Activated T-cell treated with anti-CD3 and anti-CD28 coated beads for 1 hour (primary cell): ENCODE results near the gene WIPI1.
"Not testable (repeated sequence)": the region's sequence is repeated elsewhere in the genome, so short reads cannot be mapped to it uniquely, and the experiment has no call there.

Experiments
- DNase-seq: peaks from one replicate; pipeline ENCODE4 v3.0.0-alpha.2; 2020; ENCODE audit warnings: low read depth

The WIPI1 gene

DNA sequence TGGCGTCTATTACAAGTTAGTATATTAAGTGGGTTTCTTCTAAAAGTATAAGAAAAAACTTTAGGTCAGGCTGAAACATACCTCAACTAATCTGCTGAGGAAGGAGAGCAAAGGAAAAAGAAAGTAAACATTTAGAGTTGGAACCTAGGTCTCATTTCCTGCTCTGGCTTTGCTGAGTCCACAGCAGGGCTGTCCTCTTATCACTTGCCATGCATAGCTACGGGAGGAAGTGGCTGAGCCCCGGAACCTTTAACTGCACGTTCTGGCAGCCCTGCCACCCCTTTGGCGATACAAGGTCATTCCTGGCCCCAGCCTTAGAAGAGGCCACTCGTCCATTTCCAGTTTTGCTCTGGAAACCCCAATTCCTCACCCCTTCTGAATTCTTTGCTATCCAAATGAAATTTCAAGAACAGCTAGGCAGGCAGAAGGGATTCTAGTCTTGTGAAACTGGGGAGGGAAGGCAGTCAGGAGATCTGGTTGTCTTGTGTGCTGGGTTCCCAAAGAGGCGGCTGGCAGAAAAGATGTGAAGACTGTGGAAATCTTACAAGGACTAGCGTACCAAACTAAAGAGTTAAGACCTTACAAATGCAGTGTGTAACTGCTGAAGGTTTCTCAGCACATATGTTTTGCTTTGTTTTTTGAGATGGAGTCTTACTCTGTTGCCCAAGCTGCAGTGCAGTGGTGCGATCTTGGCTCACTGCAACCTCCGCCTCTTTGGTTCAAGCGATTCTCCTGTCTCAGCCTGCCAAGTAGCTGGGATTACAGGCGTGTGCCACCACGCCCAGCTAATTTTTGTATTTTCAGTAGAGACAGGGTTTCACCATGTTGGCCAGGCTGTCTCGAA lies 19.1 kb downstream of the WIPI1 start:
- peak; percentile 20 for DNase-seq

DNA sequence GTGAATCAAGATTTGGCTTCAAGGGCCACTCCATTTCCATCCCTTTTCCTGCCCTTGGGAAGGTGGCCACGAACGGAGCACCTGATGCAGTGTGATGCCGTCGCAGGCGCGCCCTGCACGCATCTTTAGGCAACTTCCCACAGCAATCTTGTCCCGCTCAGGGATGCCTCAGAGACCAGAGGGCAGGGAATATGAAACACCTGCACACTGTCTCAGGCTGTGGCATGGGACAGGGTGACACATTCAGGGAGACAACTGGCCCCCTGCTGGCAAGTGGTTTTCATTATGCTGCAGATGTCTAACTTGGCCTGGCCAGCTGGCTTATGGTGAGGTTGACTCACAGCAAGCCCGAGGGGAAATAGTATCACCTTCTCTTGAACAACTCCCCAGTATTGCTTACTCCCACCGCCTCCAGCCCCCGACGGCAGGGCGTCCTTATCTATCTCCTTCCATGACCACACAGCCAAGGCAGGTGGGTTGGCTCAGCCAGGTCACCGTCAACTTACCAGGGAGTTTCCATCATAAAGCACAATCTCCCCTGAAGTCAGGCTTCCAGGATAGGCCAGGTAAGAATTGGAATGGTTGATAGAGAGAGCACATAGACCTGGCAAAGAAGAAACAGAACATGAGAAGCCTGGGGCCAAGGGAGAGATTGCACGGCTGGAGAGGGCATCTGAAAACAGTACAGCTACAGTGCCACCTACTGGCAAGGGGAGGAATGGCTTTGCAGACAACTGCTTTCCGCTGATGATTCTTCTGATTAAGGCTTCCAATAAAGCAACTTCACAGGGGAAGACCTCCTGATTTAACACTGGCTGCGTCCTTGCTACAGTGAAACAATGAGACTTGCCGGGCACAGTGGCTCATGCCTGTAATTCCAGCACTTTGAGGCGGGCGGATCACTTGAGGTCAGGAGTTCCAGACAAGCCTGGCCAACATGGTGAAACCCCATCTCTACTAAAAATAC lies 21.1 kb downstream of the WIPI1 start:
- peak; percentile 75 for DNase-seq

GRCh38 chr17:68435361-68435760 lies 21.9 kb downstream of the WIPI1 start:
- DNase-seq: no peak

DNA sequence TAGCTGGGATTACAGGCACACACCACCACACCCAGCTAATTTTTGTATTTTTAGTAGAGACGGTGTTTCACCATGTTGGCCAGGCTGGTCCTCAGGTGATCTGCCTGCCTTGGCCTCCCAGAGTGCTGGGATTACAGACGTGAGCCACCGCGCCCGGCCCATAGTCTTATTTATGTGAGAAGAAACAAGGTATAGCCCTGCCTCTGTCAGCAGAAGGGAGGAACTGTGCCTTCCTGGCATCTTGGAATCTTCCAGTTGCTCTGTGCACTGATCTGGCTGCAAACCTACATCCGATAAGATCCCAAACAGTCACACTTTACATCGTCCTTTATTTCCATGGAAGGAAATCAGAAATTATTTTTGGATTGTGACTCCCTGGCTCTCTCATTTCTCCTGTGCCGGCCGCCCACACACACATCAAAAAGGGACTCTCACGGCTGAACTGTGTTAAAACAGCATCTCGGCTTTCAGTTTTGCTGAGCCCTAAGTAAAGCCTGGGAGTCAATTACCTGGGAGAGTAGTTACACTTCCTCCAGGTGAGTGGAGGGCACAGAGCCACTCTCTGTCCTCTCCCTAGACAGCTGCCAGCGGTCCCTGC lies 23.3 kb downstream of the WIPI1 start:
- DNase-seq: no peak

DNA sequence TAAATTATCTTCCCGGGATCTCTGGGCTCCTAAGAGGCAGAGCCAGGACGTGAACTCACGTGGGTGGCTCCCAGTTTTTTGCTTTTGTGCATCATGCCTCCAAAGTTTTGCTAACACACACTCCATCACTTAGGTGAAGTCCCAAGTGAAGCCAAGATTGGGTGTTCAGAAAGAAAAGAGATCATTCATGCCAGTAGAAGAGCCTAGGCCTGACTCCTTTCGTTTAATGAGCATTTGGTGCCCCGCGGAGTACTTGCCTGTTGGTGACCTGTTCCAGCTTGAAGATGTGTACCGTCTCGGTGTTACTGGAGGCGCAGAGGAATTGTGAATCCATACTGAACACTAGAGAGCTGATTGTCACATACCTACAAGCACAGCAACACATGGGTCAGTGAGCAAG lies 24.1 kb downstream of the WIPI1 start:
- DNase-seq: no peak

GRCh38 chr17:68432086-68432864 lies 25.0 kb downstream of the WIPI1 start:
- no peak for DNase-seq

DNA sequence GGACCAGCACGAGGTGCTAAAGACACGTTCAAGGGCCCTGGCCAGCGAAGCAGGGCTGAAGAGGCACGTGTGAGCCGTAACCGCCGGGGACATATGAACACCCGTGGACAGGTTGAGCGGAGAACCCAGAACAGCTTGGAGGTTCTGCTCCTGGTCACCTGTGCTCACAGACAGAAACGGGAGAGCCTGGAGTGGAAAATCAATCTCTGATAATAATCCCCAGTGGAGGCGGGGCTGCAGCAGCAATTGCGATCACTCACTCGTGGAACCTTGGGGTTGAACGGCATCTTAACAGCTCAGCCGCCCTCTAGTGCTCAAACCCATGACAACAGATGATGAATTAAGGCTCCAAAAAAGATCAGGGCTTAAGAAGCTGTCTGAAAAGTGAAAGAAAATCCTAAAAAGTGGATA lies 25.6 kb downstream of the WIPI1 start:
- peak; percentile 37 for DNase-seq

- DNase-seq: no peak
Observed at GRCh38 chr17:68431045-68431608, 26.2 kb downstream of the WIPI1 start.

- no peak for DNase-seq
Observed at GRCh38 chr17:68429881-68430280, 27.4 kb downstream of the WIPI1 start.

GRCh38 chr17:68428498-68429172 lies 28.7 kb downstream of the WIPI1 start:
- DNase-seq: no peak

- no peak for DNase-seq
Observed at GRCh38 chr17:68427575-68427974, 29.7 kb downstream of the WIPI1 start.

- DNase-seq: no peak
Observed at GRCh38 chr17:68425979-68426378, 31.3 kb downstream of the WIPI1 start.

- no peak for DNase-seq
Observed at GRCh38 chr17:68424861-68425260, 32.4 kb downstream of the WIPI1 start.

- no peak for DNase-seq
Observed at GRCh38 chr17:68424203-68424602, 33.1 kb downstream of the WIPI1 start.

GRCh38 chr17:68423251-68423650 lies 34.0 kb downstream of the WIPI1 start:
- no peak for DNase-seq

GRCh38 chr17:68422821-68423220 lies 34.5 kb downstream of the WIPI1 start:
- DNase-seq: no peak

DNA sequence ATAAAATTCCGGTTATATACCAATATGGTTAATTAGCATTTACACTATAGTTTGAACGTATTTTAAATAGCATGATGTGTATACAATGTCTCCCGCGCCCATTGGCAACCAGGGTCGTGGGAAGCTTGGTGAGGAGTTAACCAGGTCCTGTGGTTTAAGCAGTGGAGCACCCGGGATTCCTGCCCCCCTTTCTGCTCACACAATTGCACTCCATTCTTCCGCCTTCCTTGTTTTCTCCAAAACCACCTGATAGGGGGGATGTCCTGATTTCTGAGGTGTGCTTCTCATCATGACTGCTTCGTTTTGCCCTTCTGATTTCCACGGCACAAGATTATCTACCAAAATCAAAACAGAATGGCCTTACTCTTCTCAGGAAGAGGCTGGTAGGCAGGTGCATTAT lies 35.8 kb downstream of the WIPI1 start:
- DNase-seq: no peak

GRCh38 chr17:68420065-68420464 lies 37.2 kb downstream of the WIPI1 start:
- no peak for DNase-seq

- no peak for DNase-seq
Observed at GRCh38 chr17:68418876-68419275, 38.4 kb downstream of the WIPI1 start.

DNA sequence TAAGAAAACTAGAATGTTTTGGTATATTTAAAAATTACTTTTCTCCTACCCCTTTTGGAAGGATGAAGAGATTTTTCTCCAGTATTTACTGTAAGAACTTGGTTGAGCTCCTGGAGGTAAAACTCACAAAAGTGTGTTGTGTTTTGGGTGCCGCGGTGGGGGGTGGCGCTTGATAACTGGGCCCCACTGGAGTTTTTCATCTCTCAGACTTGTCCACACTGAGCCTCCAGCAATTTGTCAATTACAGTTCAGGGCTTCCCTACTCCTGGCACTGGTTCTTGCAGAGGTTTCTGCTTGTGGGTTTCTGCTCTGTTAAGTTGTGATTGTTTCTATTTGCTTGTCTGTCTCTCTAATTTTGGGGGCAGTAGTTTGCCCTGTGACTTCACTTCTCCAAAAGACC lies 40.0 kb downstream of the WIPI1 start:
- DNase-seq: no peak

DNA sequence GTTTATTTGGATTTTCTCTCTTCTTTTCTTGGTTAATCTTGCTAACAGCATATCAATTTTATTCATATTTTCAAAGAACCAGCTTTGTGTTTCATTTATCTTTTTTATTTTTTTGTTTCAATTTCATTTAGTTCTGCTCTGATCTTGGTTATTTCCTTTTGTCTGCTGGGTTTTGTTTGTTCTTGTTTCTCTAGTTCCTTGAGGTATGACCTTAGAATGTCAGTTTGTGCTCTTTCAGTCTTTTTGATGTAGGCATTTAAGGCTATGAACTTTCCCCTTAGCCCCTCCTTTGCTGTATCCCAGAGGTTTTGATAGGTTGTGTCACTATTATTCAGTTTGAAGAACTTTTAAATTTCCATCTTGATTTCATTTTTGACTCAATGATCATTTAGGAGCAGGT lies 42.4 kb downstream of the WIPI1 start:
- DNase-seq: not testable (repeated sequence)
